HG03354 (cell line): Measurements from ENCODE around the gene XCR1.
A peak's percentile ranks its signal among the peaks of the same experiment; 100 is the strongest.
"Not testable (repeated sequence)": the region's sequence is repeated elsewhere in the genome, so short reads cannot be mapped to it uniquely, and the experiment has no call there.

ENCODE experiments used
- ATAC-seq: cut with Tn5 transposase; IDR thresholded peaks from one replicate; pipeline ENCODE4 v1.9.1; 2021; ENCODE audit warnings: mild to moderate bottlenecking; ENCODE audit not compliant: unreplicated experiment, poor library complexity, severe bottlenecking

The XCR1 gene

GRCh38 chr3:46010519-46011113 is 16.7 kb downstream of the XCR1 start:
- ATAC-seq, result no peak

- no peak for ATAC-seq
Observed at GRCh38 chr3:46008058-46008457, 19.2 kb downstream of the XCR1 start.

GRCh38 chr3:46007280-46007679 is 20.0 kb downstream of the XCR1 start:
- no peak for ATAC-seq

- no peak for ATAC-seq
Observed at GRCh38 chr3:46006238-46007032, 20.8 kb downstream of the XCR1 start.

GRCh38 chr3:46003706-46004105 is 23.6 kb downstream of the XCR1 start:
- ATAC-seq, result not testable (repeated sequence)

- no peak for ATAC-seq
Observed at GRCh38 chr3:46001178-46001577, 26.1 kb downstream of the XCR1 start.

GRCh38 chr3:45997942-45998341 is 29.3 kb downstream of the XCR1 start:
- no peak for ATAC-seq

GRCh38 chr3:45997499-45997898 is 29.8 kb downstream of the XCR1 start:
- ATAC-seq, result not testable (repeated sequence)

- ATAC-seq, result peak; percentile 94
Observed at GRCh38 chr3:45995236-45996192, 31.8 kb downstream of the XCR1 start, which contains the start of gene FYCO1. Gene FYCO1, minus strand, starts transcription at chr3:45995824. Its CDS starts 10,914 bp downstream, at chr3:45984910.

GRCh38 chr3:45994419-45995235 is 32.7 kb downstream of the XCR1 start:
- peak; percentile 19 for ATAC-seq

- ATAC-seq, result no peak
Observed at GRCh38 chr3:45993421-45994027, 33.8 kb downstream of the XCR1 start.

GRCh38 chr3:45992821-45993221 is 34.5 kb downstream of the XCR1 start:
- no peak for ATAC-seq

GRCh38 chr3:45992133-45992729 is 35.1 kb downstream of the XCR1 start:
- no peak for ATAC-seq

- ATAC-seq, result no peak
Observed at GRCh38 chr3:45991341-45991740, 35.9 kb downstream of the XCR1 start.

GRCh38 chr3:45990181-45990580 is 37.1 kb downstream of the XCR1 start:
- ATAC-seq, result no peak

- no peak for ATAC-seq
Observed at GRCh38 chr3:45988804-45989203, 38.5 kb downstream of the XCR1 start.

GRCh38 chr3:45988362-45988761 is 38.9 kb downstream of the XCR1 start:
- no peak for ATAC-seq

GRCh38 chr3:45987368-45988291 is 39.7 kb downstream of the XCR1 start:
- no peak for ATAC-seq
